Neural cell (in vitro differentiated cells): ENCODE measurements around the gene TGM4. TPM values are rescaled to one million over a fixed set of nuclear protein-coding genes. Genes with fewer than 3 reads are reported as not detected.

ENCODE experiments used
- H2AFZ ChIP-seq: fragments of 200-600, 300-800 bp; sonication (generic), shearing (Covaris generic); 2 replicates; pipeline ENCODE4 v1.6.0; 2014; ENCODE audit warnings: low read depth, mild to moderate bottlenecking, antibody characterized with exemption, low read length, moderate library complexity
- H3F3A ChIP-seq: fragments of 200-600 bp; shearing (Covaris generic); 2 replicates; pipeline ENCODE4 v1.6.1; 2016; ENCODE audit warnings: mild to moderate bottlenecking, moderate library complexity, mixed read lengths, antibody characterized with exemption, low read length; ENCODE audit not compliant: insufficient read depth, poor library complexity, severe bottlenecking
- H3K27ac ChIP-seq: fragments of 200-600, 300-800 bp; sonication (generic), shearing (Covaris generic); 2 replicates; pipeline ENCODE4 v1.5.1; 2014; ENCODE audit warnings: mild to moderate bottlenecking, low read length, moderate library complexity
- H3K27me3 ChIP-seq: fragments of 300-800, 200-600 bp; sonication (generic), shearing (Covaris generic); 2 replicates; pipeline ENCODE4 v1.6.0; 2014; ENCODE audit warnings: mild to moderate bottlenecking, low read depth, low read length, moderate library complexity; ENCODE audit not compliant: insufficient read depth
- H3K36me3 ChIP-seq: fragments of 300-800, 200-600 bp; sonication (generic), shearing (Covaris generic); 2 replicates; pipeline ENCODE4 v1.5.1; 2014; ENCODE audit warnings: mild to moderate bottlenecking, antibody characterized with exemption, low read length, moderate library complexity; ENCODE audit not compliant: insufficient read depth
- H3K4me2 ChIP-seq: fragments of 300-800, 200-600 bp; sonication (generic), shearing (Covaris generic); 2 replicates; pipeline ENCODE4 v1.6.0; 2014; ENCODE audit warnings: mild to moderate bottlenecking, low read length
- H3K4me3 ChIP-seq: fragments of 300-800, 200-600 bp; sonication (generic), shearing (Covaris generic); 2 replicates; pipeline ENCODE4 v1.5.1; 2014; ENCODE audit warnings: mild to moderate bottlenecking, low read length, moderate library complexity
- H3K79me2 ChIP-seq: fragments of 200-600 bp; shearing (Covaris generic); replicated peaks from 2 replicates; pipeline ENCODE4 v1.6.0; 2014; ENCODE audit warnings: mild to moderate bottlenecking, low read length, moderate library complexity; ENCODE audit not compliant: insufficient read depth
- H3K9ac ChIP-seq: fragments of 300-800, 200-600 bp; sonication (generic), shearing (Covaris generic); 2 replicates; pipeline ENCODE4 v1.6.1; 2016; ENCODE audit warnings: mild to moderate bottlenecking, low read length, mixed read lengths
- H3K9me2 ChIP-seq: fragments of 200-600 bp; shearing (Covaris generic); 2 replicates; pipeline ENCODE4 v1.6.1; 2016; ENCODE audit warnings: mild to moderate bottlenecking, low read length, mixed read lengths; ENCODE audit not compliant: insufficient read depth
- H3K9me3 ChIP-seq: fragments of 200-600, 300-800 bp; sonication (generic), shearing (Covaris generic); 2 replicates; pipeline ENCODE4 v1.6.1; 2016; ENCODE audit warnings: mild to moderate bottlenecking, mixed run types, low read length, moderate library complexity, mixed read lengths
- H4K20me1 ChIP-seq: fragments of 200-600 bp; shearing (Covaris generic); 2 replicates; pipeline ENCODE4 v1.6.1; 2016; ENCODE audit warnings: mild to moderate bottlenecking, mixed run types; ENCODE audit not compliant: insufficient read depth
- CTCF ChIP-seq: fragments of 450-650 bp; IDR thresholded peaks from 2 replicates; pipeline ENCODE4 v1.5.1; 2014; ENCODE audit warnings: antibody characterized with exemption, mild to moderate bottlenecking, moderate library complexity; ENCODE audit not compliant: poor library complexity, severe bottlenecking
- EP300 ChIP-seq: fragments of 450-650 bp; conservative IDR thresholded peaks from 2 replicates; pipeline ENCODE4 v1.6.1; 2014; ENCODE audit warnings: antibody characterized with exemption, mild to moderate bottlenecking, moderate library complexity; ENCODE audit not compliant: poor library complexity, severe bottlenecking
- EZH2 ChIP-seq: fragments of 200-600, 300-800 bp; shearing (Covaris generic), sonication (generic); IDR thresholded peaks from 2 replicates; pipeline ENCODE4 v1.6.1; 2014; ENCODE audit warnings: antibody characterized with exemption, low read length, borderline replicate concordance, mild to moderate bottlenecking; ENCODE audit not compliant: insufficient read depth, poor library complexity, severe bottlenecking
- MXI1 ChIP-seq: fragments of 450-650 bp; conservative IDR thresholded peaks from 2 replicates; pipeline ENCODE4 v1.6.1; 2014; ENCODE audit warnings: antibody characterized with exemption, mild to moderate bottlenecking; ENCODE audit not compliant: poor library complexity, severe bottlenecking
- POLR2AphosphoS5 ChIP-seq: IDR thresholded peaks from 2 replicates; pipeline ENCODE4 v1.6.1; 2012
- RAD21 ChIP-seq: fragments of 450-650 bp; conservative IDR thresholded peaks from 2 replicates; pipeline ENCODE4 v1.6.1; 2014; ENCODE audit warnings: antibody characterized with exemption, mild to moderate bottlenecking, moderate library complexity
- REST ChIP-seq: IDR thresholded peaks from 2 replicates; pipeline ENCODE4 v1.6.1; 2012; ENCODE audit warnings: borderline replicate concordance
- SMC3 ChIP-seq: fragments of 450-650 bp; conservative IDR thresholded peaks from 2 replicates; pipeline ENCODE4 v1.6.1; 2014; ENCODE audit warnings: antibody characterized with exemption, mild to moderate bottlenecking, moderate library complexity; ENCODE audit not compliant: poor library complexity
- TAF1 ChIP-seq: IDR thresholded peaks from 2 replicates; pipeline ENCODE4 v1.6.1; 2012; ENCODE audit warnings: low read depth
- polyA plus RNA-seq: library from polyadenylated mRNA; depleted of rRNA; stranded (reverse); fragments of >200 nt; gene quantifications from 2 replicates; pipeline ENCODE4 v1.2.3, GENCODE V29; 2014

TGM4 gene
- polyA plus RNA-seq, 1 donor from 2014 or later, result not detected

GRCh38 chr3:44885618-44886017 lies 11.2 kb downstream of the TGM4 start:
- Histone ChIP-seq H2AFZ (no peak overlapping the region), H4K20me1 (no peaks in the 10 kb centered on the region), H3F3A (no peaks in the 10 kb centered on the region), H3K9me2 (no peaks in the 10 kb centered on the region), H3K79me2 (no peaks in the 10 kb centered on the region), H3K36me3 (no peaks in the 10 kb centered on the region), H3K4me2 (no peak overlapping the region), H3K9ac (no peak overlapping the region), H3K27me3 (no peaks in the 10 kb centered on the region), H3K9me3 (no peaks in the 10 kb centered on the region), H3K4me3 (no peak overlapping the region), H3K27ac (no peak overlapping the region)
- TF ChIP-seq RAD21 (no peak), CTCF (no peak), MXI1 (no peak), EP300 (no peak), TAF1 (no peak), POLR2AphosphoS5 (no peak), EZH2 (no peak), REST (no peak), SMC3 (no peak)

GRCh38 chr3:44886561-44886960 lies 12.2 kb downstream of the TGM4 start:
- Histone ChIP-seq H3K9ac (no peak overlapping the region), H4K20me1 (no peaks in the 10 kb centered on the region), H3F3A (no peaks in the 10 kb centered on the region), H3K4me3 (no peak overlapping the region), H3K27me3 (no peaks in the 10 kb centered on the region), H2AFZ (no peak overlapping the region), H3K36me3 (no peaks in the 10 kb centered on the region), H3K4me2 (no peak overlapping the region), H3K79me2 (no peaks in the 10 kb centered on the region), H3K9me3 (no peaks in the 10 kb centered on the region), H3K9me2 (no peaks in the 10 kb centered on the region), H3K27ac (no peak overlapping the region)
- TF ChIP-seq EP300, result no peak
- TF ChIP-seq CTCF, result no peak
- no peak for TF ChIP-seq TAF1
